HG03432 (cell line): Measurements from ENCODE around the gene GJE1.
"Not testable (repeated sequence)": the region's sequence is repeated elsewhere in the genome, so short reads cannot be mapped to it uniquely, and the experiment has no call there.

Source experiments
- ATAC-seq: cut with Tn5 transposase; IDR thresholded peaks from one replicate; pipeline ENCODE4 v1.9.1; 2021; ENCODE audit warnings: mild to moderate bottlenecking, moderate library complexity; ENCODE audit not compliant: unreplicated experiment

Gene GJE1

GRCh38 chr6:142132625-142133024 lies at the start of gene GJE1:
Gene GJE1 (plus strand): TSS chr6:142132925. CDS start chr6:142133159, 234 bp downstream.
- ATAC-seq, result no peak

- ATAC-seq, result no peak
Measured at GRCh38 chr6:142087950-142088857, 44.5 kb upstream of the GJE1 start.

- ATAC-seq, result no peak
Measured at GRCh38 chr6:142088858-142089216, 43.9 kb upstream of the GJE1 start.

DNA sequence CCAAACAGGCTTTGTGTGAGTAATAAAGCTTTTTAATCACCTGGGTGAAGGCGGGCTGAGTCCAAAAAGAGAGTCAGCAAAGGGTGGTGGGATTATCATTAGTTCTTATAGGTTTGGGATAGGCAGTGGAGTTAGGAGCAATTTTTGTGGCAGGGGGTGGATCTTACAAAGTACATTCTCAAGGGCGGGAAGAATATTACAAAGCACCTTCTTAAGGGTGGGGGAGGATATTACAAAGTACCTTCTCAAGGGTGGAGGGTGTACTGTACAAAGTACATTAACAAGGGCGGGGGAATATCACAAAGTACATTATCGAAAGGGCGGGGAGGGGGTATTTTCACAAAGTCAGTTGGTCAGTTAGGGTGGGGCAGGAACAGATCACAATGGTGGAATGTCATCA lies 27.9 kb upstream of the GJE1 start:
- not testable (repeated sequence) for ATAC-seq

DNA sequence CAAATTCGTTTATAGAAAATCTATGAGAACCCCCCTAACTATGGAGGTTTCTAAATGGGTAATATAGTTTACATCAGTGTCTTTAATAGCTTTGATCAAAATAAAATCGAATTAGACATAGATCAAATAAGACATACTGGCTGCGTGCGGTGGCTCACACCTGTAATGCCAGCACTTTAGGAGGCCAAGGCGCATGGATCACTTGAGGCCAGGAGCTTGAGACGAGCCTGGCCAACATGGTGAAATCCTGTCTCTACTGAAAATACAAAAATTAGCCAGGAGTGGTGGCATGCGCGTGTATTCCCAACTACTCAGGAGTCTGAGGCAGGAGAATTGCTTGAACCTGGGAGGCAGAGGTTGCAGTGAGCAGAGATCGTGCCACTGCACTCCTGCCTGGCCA lies 21.9 kb upstream of the GJE1 start:
- ATAC-seq, result not testable (repeated sequence)

DNA sequence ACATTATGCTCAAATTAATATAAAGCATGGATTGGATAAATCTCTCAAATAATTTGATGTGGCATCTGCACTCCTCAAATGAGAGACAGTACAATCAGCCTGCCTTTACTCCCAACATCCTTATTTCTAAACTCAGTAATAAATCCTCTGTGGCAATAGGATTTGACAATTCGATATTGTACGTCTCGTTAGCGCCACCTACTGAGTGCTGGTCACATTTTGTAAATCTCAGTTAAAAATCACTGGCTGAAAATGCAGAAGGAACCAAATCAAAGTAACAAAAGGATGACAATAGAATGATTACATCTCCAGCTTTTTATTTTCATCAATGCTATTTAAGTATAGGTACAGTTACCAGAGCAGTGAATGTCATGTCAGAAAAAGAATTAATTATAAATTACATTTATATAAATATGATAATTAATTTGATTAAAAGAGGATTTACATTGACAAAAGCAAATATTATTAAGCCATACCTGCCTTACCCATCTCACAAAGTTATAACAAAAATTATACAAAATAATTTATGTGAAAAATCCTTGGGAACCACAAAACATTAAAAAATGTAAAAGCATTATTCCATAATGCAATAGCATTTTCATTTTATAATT lies 20.2 kb upstream of the GJE1 start:
- no peak for ATAC-seq

DNA sequence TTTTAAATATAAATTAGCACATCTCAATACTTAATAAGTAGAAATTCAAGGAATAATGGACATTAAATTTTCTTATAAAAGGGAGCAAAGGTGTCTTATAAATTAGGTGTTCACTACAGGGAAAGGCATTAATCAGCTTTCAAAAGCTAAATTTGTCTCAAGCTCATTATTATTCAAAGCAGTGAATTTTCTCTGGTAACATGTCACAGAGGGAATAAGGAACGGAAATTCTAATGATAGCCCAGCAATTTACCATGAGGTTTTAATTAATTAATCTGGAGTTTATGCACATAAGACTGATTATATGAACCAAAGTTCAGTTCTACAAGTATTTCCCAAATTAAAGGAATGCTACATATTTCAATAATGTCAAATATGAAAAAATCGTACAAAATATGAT lies 15.4 kb upstream of the GJE1 start:
- ATAC-seq, result no peak

- ATAC-seq, result no peak
Measured at GRCh38 chr6:142118328-142118727, 14.4 kb upstream of the GJE1 start.

GRCh38 chr6:142118925-142119324 lies 13.8 kb upstream of the GJE1 start:
- ATAC-seq, result no peak

DNA sequence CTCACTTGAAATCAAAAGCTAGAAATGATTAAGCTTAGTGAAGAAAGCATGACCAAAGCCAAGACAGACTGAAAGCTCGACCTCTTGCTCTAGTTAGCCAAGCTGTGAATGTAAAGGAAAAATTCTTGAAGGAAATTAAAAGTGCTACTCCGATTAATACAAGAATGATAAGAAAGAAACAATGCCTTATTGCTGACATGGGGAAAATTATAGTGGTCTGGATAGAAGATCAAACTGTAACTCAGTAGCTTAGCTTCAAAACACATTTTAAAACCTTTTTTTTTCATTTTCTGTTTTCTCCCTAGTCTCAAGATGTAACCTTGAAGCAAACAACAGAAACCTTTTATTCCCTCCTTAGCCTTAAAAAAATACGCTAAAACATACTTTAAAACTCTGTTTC lies 11.4 kb upstream of the GJE1 start:
- ATAC-seq, result no peak

DNA sequence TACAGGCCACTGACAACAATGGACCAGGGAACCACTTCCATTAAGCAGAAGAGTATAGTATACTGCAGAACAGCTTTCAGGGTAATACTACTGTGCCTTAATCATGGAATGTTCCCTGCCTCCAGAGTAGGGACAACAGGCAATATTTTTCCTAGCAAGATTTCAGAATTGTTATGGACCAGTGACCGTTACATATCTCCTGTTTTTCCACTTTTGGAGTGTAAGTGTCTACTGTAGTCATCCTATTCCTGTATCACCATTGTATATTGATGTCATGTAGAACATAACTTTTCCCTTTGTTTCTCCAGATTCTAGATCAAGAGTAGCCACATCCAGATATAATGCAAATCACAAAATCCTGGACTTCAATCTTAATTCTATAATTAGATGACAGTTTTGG lies 1.9 kb upstream of the GJE1 start:
- no peak for ATAC-seq

DNA sequence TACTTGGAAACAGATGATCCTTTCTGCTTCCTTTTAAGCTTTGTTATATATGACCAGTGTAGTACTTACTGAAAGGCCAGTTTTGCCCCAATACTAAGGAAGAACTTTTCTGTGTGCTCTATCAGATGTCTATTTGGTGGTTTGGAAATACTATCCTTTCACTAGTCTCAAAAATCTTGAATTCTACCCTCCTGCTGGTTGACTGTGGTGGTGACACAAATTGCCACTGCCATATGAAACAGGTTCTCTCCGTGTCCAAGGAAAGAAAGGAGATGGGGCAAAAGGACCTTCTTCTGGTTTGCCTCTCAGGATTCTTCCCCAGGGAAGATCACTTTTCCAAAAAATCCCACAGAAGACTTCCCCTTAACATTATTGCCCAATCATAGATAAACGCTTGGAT lies 6.2 kb downstream of the GJE1 start:
- ATAC-seq, result no peak

DNA sequence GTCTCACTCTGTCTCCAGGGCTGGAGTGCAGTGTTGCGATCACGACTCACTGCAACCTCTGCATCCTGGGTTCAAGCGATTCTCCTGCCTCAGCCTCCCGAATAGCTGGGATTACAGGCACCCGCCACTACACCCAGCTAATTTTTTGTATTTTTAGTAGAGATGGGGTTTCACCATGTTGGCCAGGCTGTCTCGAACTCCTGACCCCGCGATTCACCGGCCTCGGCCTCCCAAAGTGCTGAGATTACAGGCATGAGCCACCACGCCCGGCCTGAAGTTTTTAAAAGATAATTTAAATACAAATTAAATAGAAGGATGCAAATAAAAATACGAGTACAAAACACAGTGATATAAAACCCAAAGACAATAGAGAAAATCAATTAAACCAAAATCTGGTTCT lies 8.8 kb downstream of the GJE1 start:
- not testable (repeated sequence) for ATAC-seq

DNA sequence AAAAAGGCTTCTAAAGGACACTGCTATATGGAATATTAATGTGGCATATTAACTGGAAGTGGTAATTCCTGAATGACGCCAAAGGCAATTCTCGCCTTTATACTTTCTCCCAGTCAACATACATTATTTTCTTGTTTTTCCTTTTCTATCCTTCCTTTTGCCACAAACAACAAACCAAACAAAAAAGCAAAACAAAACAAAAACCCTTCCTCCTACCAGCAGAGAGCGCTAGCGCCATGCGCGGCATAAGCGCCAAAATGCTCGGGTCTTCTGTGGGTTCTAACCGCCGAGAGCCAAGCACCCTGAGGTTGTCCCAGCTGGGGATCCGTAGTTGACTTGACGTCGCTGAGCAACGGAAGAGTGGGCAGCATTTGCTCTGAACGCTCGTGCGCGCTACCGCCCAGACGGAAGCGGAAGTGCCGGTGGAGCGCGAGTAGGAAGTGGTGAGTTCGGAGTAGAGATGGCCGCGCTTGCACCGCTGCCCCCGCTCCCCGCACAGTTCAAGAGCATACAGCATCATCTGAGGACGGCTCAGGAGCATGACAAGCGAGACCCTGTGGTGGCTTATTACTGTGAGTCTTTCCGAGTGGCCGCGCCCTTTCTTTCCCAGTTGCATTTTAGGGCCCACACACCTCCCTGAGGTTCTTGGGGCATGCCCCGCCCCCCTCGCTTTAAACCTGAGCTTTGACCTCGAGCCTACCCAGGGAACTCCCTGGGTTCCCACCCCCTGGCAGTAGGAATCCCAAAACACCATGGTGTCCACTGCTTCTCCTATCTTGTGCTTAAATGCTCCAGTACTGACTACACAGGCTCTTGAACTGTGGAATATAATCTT lies 14.3 kb downstream of the GJE1 start, which contains the start of the genes NMBR and VTA1:
Gene NMBR, minus strand, starts transcription at position 295 of the 835 bp plus-strand sequence. CDS start 58,464 bp downstream, outside the sequence.
Gene VTA1, plus strand, starts transcription at position 436 of the 835 bp plus-strand sequence. Its CDS starts 25 bp downstream, at position 461.
- ATAC-seq, result peak; percentile 100

DNA sequence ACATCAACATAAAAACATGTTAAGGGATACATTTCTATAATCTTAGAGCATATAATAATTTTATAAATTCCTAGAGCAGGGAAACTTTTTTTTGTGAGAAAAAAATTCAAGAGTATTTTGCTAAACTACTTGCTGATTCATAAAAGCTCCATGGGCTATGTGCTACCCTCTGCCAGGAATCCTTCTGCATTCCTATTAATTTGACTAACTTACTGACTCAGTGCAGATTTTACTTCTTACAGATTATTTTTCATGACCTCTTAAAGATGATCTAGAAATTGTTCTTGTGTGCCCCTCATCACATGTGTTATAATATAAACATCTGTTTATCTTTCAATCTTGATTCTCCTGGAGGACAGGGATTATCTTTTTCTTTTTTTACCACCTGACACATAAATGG lies 20.0 kb downstream of the GJE1 start:
- no peak for ATAC-seq

- ATAC-seq, result no peak
Measured at GRCh38 chr6:142153196-142153595, 20.5 kb downstream of the GJE1 start.

GRCh38 chr6:142154336-142154735 lies 21.6 kb downstream of the GJE1 start:
- ATAC-seq, result no peak

GRCh38 chr6:142155091-142155490 lies 22.4 kb downstream of the GJE1 start:
- no peak for ATAC-seq

DNA sequence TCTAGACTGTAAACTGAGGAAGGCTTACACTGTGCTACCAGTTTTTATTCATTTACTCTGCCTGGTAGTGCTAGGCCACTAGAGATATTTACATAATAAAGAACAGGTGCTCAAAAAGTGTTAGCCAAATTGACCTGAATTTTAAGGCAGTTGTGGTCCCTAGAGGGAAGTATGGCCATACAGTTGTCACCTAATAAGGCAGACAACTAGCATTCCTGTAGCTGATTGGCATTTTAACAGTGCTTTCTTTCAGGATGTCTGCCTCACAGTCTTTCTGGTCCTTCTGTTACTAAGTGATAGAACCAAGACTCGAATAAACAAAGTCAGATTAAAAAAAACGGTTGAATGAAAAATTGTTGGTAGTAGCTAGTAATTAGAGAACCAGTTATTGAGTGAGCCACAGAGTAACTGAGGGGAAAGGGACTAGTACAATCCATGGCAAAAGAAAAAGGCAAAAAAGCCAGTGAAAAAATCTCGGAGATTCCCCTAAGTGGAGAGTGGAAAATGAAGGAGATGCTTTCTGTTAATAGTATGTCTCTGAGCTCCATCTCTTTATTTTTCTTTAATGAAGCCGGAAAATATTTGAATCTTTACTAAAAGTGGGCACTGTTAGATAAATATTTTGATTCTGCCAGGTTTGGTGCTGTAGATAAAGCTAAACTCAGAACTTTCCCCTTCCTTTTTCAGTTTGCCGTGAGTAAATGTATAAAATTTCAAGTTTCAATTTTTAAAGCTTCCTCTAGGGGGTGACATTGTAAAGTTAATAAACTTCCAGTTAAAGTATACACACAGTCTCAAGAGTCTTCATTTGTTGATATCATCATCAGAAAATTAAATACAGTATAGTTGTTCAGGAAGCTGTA lies 23.4 kb downstream of the GJE1 start:
- ATAC-seq, result peak; percentile 55

DNA sequence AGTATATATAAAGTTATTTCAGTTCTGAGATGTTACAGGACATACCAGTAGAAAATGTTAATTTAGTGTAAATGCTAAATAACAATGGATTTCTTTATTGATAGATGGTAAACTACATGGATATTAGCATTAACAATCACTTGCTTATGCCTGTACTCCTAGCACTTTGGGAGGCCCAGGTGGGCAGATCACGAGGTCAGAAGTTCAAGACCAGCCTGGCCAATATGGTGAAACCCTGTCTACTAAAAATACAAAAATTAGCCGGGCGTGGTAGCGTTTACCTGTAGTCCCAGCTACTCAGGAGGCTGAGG lies 24.0 kb downstream of the GJE1 start:
- ATAC-seq, result not testable (repeated sequence)
